HEK293 (cell line): ENCODE measurements around the gene TAP2.

Experiments used
- CTCF ChIA-PET: fragments of 350-600 bp; formaldehyde crosslinking; extraction: SDS; loops from one replicate; lab custom pipeline; 2021; ENCODE audit warnings: antibody characterized with exemption; lab: Yijun Ruan, JAX
- POLR2A ChIA-PET: fragments of 300-600 bp; formaldehyde crosslinking; extraction: SDS; loops from one replicate; lab custom pipeline; 2020; ENCODE audit warnings: antibody characterized with exemption, inconsistent platforms; lab: Yijun Ruan, JAX
- H3K27ac ChIP-seq: fragments of 200-500 bp; sonication (Bioruptor generic); 2 replicates; pipeline ENCODE4 v1.5.1; 2014; ENCODE audit warnings: low read depth, low read length, control low read depth, inconsistent platforms; ENCODE audit errors: extremely low read depth
- H3K36me3 ChIP-seq, 2 experiments: fragments of 200-500 bp in 1 of 2; sonication (Bioruptor generic) in 1 of 2; 1 replicate in 1 of 2; 2 replicates in 1 of 2; pipeline ENCODE4 v1.5.1; 2014 to 2017; ENCODE audit warnings: inconsistent platforms in 2 of 2, low read length in 2 of 2; ENCODE audit not compliant: control insufficient read depth in 2 of 2, insufficient read depth in 1 of 2
- H3K4me1 ChIP-seq: fragments of 200-500 bp; sonication (Bioruptor generic); 2 replicates; pipeline ENCODE4 v1.5.1; 2014; ENCODE audit warnings: mild to moderate bottlenecking, low read length, inconsistent platforms; ENCODE audit not compliant: control insufficient read depth, insufficient read depth
- H3K4me3 ChIP-seq: 2 replicates; pipeline ENCODE4 v1.5.1; 2011; ENCODE audit warnings: low read depth, mild to moderate bottlenecking, control low read depth, low read length, moderate library complexity
- H3K9me3 ChIP-seq: fragments of 200-500 bp; sonication (Bioruptor generic); 2 replicates; pipeline ENCODE4 v1.5.1; 2014; ENCODE audit warnings: low read depth, low read length, inconsistent platforms; ENCODE audit not compliant: control insufficient read depth, insufficient read depth
- IKZF3 ChIP-seq: fragments of 450-650 bp; IDR thresholded peaks from 2 replicates; pipeline ENCODE4 v1.5.0; 2018; ENCODE audit warnings: missing biosample characterization, mild to moderate bottlenecking, missing genetic modification characterization, moderate library complexity
- KLF9 ChIP-seq: fragments of 450-650 bp; formaldehyde crosslinking; IDR thresholded peaks from 2 replicates; pipeline ENCODE4 v1.5.1; 2016; ENCODE audit warnings: missing biosample characterization, missing genetic modification characterization, low read depth
- OVOL3 ChIP-seq: fragments of 450-650 bp; formaldehyde crosslinking; IDR thresholded peaks from 2 replicates; pipeline ENCODE4 v1.5.1; 2016; ENCODE audit warnings: missing biosample characterization, missing genetic modification characterization
- REPIN1 ChIP-seq: fragments of 450-650 bp; formaldehyde crosslinking; IDR thresholded peaks from 2 replicates; pipeline ENCODE4 v1.5.1; 2017; ENCODE audit warnings: missing biosample characterization, missing genetic modification characterization, low read depth
- WT1 ChIP-seq: fragments of 450-650 bp; formaldehyde crosslinking; IDR thresholded peaks from 2 replicates; pipeline ENCODE4 v1.5.1; 2016; ENCODE audit warnings: missing biosample characterization, missing genetic modification characterization
- YY1 ChIP-seq: fragments of 450-650 bp; formaldehyde crosslinking; IDR thresholded peaks from 2 replicates; pipeline ENCODE4 v1.5.1; 2018; ENCODE audit warnings: missing biosample characterization, missing genetic modification characterization
- YY2 ChIP-seq: fragments of 450-650 bp; formaldehyde crosslinking; IDR thresholded peaks from 2 replicates; pipeline ENCODE4 v1.5.1; 2016; ENCODE audit warnings: missing biosample characterization, missing genetic modification characterization
- ZBTB48 ChIP-seq: fragments of 450-650 bp; formaldehyde crosslinking; IDR thresholded peaks from 2 replicates; pipeline ENCODE4 v1.5.1; 2016; ENCODE audit warnings: missing biosample characterization, missing genetic modification characterization
- ZEB2 ChIP-seq: fragments of 450-650 bp; formaldehyde crosslinking; IDR thresholded peaks from 2 replicates; pipeline ENCODE4 v1.5.1; 2016; ENCODE audit warnings: missing biosample characterization, missing genetic modification characterization
- ZFP37 ChIP-seq: fragments of 450-650 bp; formaldehyde crosslinking; IDR thresholded peaks from 2 replicates; pipeline ENCODE4 v1.5.1; 2016; ENCODE audit warnings: missing biosample characterization, missing genetic modification characterization
- ZFP69B ChIP-seq: fragments of 450-650 bp; formaldehyde crosslinking; IDR thresholded peaks from 2 replicates; pipeline ENCODE4 v1.5.1; 2016; ENCODE audit warnings: missing biosample characterization, missing genetic modification characterization
- ZNF132 ChIP-seq: fragments of 450-650 bp; formaldehyde crosslinking; IDR thresholded peaks from 2 replicates; pipeline ENCODE4 v1.5.1; 2017; ENCODE audit warnings: missing biosample characterization, missing genetic modification characterization, borderline replicate concordance
- ZNF341 ChIP-seq: fragments of 450-650 bp; formaldehyde crosslinking; IDR thresholded peaks from 2 replicates; pipeline ENCODE4; 2016; ENCODE audit warnings: low read depth, missing biosample characterization, missing genetic modification characterization
- ZNF391 ChIP-seq: fragments of 450-650 bp; formaldehyde crosslinking; IDR thresholded peaks from 2 replicates; pipeline ENCODE4 v1.5.1; 2016; ENCODE audit warnings: low read depth, missing biosample characterization, missing genetic modification characterization, borderline replicate concordance
- ZNF404 ChIP-seq: fragments of 450-650 bp; formaldehyde crosslinking; IDR thresholded peaks from 2 replicates; pipeline ENCODE4 v1.5.1; 2017; ENCODE audit warnings: missing biosample characterization, missing genetic modification characterization
- ZNF426 ChIP-seq: fragments of 450-650 bp; formaldehyde crosslinking; IDR thresholded peaks from 2 replicates; pipeline ENCODE4 v1.5.1; 2017; ENCODE audit warnings: missing biosample characterization, missing genetic modification characterization, mild to moderate bottlenecking, inconsistent platforms, moderate library complexity
- ZNF558 ChIP-seq: fragments of 450-650 bp; formaldehyde crosslinking; IDR thresholded peaks from 2 replicates; pipeline ENCODE4 v1.5.1; 2016; ENCODE audit warnings: missing biosample characterization, missing genetic modification characterization
- ZNF596 ChIP-seq: fragments of 450-650 bp; IDR thresholded peaks from 2 replicates; pipeline ENCODE4 v1.5.0; 2018; ENCODE audit warnings: missing biosample characterization, mild to moderate bottlenecking, missing genetic modification characterization, moderate library complexity
- ZNF623 ChIP-seq: fragments of 450-650 bp; formaldehyde crosslinking; IDR thresholded peaks from 2 replicates; pipeline ENCODE4 v1.5.1; 2016; ENCODE audit warnings: missing biosample characterization, missing genetic modification characterization
- ZNF626 ChIP-seq: fragments of 450-650 bp; sonication (Bioruptor Pico); formaldehyde crosslinking; IDR thresholded peaks from 2 replicates; pipeline ENCODE4 v1.5.1; 2018; ENCODE audit warnings: missing biosample characterization, missing genetic modification characterization, inconsistent platforms
- ZNF768 ChIP-seq: fragments of 450-650 bp; formaldehyde crosslinking; IDR thresholded peaks from 2 replicates; pipeline ENCODE4 v1.5.1; 2018; ENCODE audit warnings: missing biosample characterization, mild to moderate bottlenecking, missing genetic modification characterization
- ZNF792 ChIP-seq: fragments of 450-650 bp; formaldehyde crosslinking; IDR thresholded peaks from 2 replicates; pipeline ENCODE4 v1.5.1; 2016; ENCODE audit warnings: missing biosample characterization, missing genetic modification characterization
- ZNF837 ChIP-seq: fragments of 450-650 bp; formaldehyde crosslinking; IDR thresholded peaks from 2 replicates; pipeline ENCODE4 v1.5.1; 2016; ENCODE audit warnings: missing biosample characterization, missing genetic modification characterization
- TF ChIP-seq, protein P1 (sequence below): fragments of 450-650 bp; formaldehyde crosslinking; IDR thresholded peaks from 2 replicates; pipeline ENCODE4 v1.5.1; 2016; ENCODE audit warnings: missing biosample characterization, missing genetic modification characterization
- TF ChIP-seq, protein P2 (sequence below): fragments of 450-650 bp; formaldehyde crosslinking; IDR thresholded peaks from 2 replicates; pipeline ENCODE4 v1.5.1; 2016; ENCODE audit warnings: missing biosample characterization, missing genetic modification characterization

TAP2 gene

DNA sequence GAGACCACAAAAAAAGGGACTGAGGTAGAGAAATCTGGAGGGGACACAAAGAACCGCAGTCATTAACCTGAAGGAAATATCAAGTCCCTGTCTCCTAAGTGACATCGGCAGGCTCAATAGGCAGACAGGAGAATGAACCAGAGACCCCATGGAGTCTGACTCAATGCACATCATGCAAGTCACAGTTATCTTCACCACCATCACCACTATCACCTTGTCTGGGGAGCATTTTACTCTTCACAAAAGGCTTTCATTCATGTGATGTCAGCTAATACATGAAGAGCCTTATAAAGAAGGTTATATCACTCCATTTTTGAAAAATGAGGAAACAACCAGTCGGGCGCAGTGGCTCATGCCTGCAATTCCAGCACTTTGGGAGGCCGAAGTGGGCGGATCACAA, 10.6 kb upstream of the TAP2 start (continued):
- no peak for TF ChIP-seq ZNF391 (tag by site-specific recombination)
- TF ChIP-seq ZNF558, result no peak

DNA sequence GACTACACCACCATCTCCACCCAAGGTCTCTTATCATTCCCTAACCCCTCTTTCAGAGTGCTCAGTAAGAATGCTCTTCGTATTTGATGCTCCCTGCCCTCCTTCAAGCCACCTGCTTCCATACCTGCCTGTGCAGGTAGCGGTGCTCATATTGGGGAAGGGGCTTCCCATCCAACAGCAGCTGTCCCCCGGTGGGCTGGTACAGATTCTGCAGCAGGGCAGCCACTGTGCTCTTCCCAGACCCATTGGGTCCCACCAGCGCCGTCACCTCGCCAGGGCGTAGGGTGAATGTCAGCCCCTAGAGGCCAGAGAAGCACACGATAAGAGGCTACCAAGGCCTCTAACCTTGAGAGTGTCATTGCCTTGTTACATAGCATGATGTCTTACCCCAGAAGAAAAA, 9.3 kb upstream of the TAP2 start:
- TF ChIP-seq ZNF626 (tag by site-specific recombination) (no peak), ZNF404 (tag by site-specific recombination) (no peak), WT1 (tag by site-specific recombination) (no peak)
- TF ChIP-seq, all 188 proteins: peak for 0
- POLR2A ChIA-PET, result no interaction called here
- no peak overlapping the region for H3K27ac ChIP-seq
- H3K4me1 ChIP-seq, result no peaks in the 10 kb centered on the region; the same call in 1 of the 2 replicates
- peaks cover 6 to 54% of the 10 kb centered on the region in 2 experiments; a peak in 2 of 3 replicates for H3K36me3 ChIP-seq
- no peaks in the 10 kb centered on the region for H3K9me3 ChIP-seq
- CTCF ChIA-PET, result interaction anchor here (1.5 kb wide), 1 partner anchor 9 kb away, joined by 9 read pairs; the partner anchor contains the start of gene TAP2
- H3K4me3 ChIP-seq, result no peak overlapping the region

DNA sequence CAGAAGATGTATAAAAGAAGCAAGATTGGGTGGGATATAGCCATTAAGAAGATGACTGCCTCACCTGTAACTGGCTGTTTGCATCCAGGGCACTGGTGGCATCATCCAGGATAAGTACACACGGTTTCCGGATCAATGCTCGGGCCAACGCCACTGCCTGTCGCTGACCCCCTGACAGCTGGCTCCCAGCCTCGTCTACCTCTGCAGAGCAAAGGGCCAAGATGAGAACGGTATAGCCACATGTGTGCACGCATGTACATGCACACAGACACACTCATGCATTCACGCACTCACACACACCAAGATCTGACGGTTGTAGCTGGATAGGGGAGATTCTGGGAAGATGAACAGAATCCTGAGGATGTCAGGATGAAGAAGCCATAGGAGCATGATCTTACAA, 8.5 kb upstream of the TAP2 start:
- no peak for TF ChIP-seq ZEB2 (tag by site-specific recombination)
- TF ChIP-seq KLF9 (tag by site-specific recombination), result no peak
- TF ChIP-seq ZNF426, result no peak
- TF ChIP-seq, protein P1, sequence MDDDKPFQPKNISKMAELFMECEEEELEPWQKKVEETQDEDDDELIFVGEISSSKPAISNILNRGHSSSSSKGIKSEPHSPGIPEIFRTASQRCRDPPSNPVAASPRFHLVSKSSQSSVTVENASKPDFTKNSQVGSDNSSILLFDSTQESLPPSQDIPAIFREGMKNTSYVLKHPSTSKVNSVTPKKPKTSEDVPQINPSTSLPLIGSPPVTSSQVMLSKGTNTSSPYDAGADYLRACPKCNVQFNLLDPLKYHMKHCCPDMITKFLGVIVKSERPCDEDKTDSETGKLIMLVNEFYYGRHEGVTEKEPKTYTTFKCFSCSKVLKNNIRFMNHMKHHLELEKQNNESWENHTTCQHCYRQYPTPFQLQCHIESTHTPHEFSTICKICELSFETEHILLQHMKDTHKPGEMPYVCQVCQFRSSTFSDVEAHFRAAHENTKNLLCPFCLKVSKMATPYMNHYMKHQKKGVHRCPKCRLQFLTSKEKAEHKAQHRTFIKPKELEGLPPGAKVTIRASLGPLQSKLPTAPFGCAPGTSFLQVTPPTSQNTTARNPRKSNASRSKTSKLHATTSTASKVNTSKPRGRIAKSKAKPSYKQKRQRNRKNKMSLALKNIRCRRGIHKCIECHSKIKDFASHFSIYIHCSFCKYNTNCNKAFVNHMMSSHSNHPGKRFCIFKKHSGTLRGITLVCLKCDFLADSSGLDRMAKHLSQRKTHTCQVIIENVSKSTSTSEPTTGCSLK (tag by site-specific recombination), result no peak
- no peak overlapping the region for H3K27ac ChIP-seq
- H3K9me3 ChIP-seq, result no peaks in the 10 kb centered on the region
- H3K36me3 ChIP-seq, result peaks cover 6 to 54% of the 10 kb centered on the region in 2 experiments; a peak in 2 of 3 replicates
- POLR2A ChIA-PET, result interaction anchor here (1.5 kb wide), 1 partner anchor 125 kb away, joined by 7 read pairs; no protein-coding TSS in a partner anchor
- no peak overlapping the region for H3K4me3 ChIP-seq
- no peaks in the 10 kb centered on the region for H3K4me1 ChIP-seq
- CTCF ChIA-PET, result interaction anchor here (1.5 to 4.2 kb wide), 4 partner anchors 8 to 87 kb away, joined by 4 to 46 read pairs (median 22); partner anchors contain the start of genes PSMB9, TAP1 and TAP2

DNA sequence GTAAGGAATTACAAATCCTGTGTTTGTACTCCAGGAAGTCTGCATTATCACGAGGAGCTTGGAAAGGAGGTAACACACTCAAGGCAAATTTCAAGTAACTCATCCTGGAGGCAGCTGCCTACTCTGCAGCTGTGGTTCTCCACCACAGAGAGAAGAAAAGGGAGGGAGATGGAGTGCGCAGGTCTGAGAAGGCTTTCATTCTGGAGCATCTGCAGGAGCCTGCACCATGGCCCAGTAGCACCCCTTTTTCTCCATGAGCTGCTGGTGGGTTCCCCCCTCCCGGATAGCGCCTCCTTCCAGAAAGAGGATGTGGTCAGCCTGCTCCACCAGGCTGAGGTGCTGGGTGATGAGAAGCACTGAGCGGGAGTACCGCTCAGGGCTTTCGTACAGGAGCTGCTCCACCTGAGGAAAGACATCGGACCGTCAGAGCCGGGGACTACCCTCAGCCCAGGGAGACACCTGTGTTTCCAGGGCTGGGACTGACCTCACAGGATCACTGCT, 6.9 kb upstream of the TAP2 start:
- POLR2A ChIA-PET, result interaction anchor here (1.0 to 2.3 kb wide), 7 partner anchors 7 to 126 kb away, joined by 3 to 20 read pairs (median 4); partner anchors contain the start of genes PSMB9, TAP1 and TAP2
- H3K4me1 ChIP-seq, result no peaks in the 10 kb centered on the region
- no peak for TF ChIP-seq ZNF596
- TF ChIP-seq, protein P2, sequence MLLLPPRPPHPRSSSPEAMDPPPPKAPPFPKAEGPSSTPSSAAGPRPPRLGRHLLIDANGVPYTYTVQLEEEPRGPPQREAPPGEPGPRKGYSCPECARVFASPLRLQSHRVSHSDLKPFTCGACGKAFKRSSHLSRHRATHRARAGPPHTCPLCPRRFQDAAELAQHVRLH, result no peak
- no peak for TF ChIP-seq ZNF768 (tag by site-specific recombination)
- no peak for TF ChIP-seq ZBTB48
- TF ChIP-seq ZFP69B (tag by site-specific recombination), result no peak
- TF ChIP-seq ZNF623 (tag by site-specific recombination), result no peak
- no peak for TF ChIP-seq OVOL3
- TF ChIP-seq, protein P1 (tag by site-specific recombination), result no peak
- TF ChIP-seq REPIN1, result no peak
- no peak for TF ChIP-seq ZFP37 (tag by site-specific recombination)
- no peak for TF ChIP-seq ZNF132 (tag by site-specific recombination)
- TF ChIP-seq ZNF792 (tag by site-specific recombination), result no peak
- TF ChIP-seq ZNF341, result no peak
- no peak for TF ChIP-seq IKZF3 (tag by site-specific recombination)
- TF ChIP-seq ZNF837, result no peak
- no peak for TF ChIP-seq YY2 (tag by site-specific recombination)
- no peak for TF ChIP-seq YY1 (tag by site-specific recombination)

More for the DNA sequence above, 6.9 kb upstream of the TAP2 start:
- peaks cover 6 to 43% of the 10 kb centered on the region in 2 experiments; a peak in 2 of 3 replicates for H3K36me3 ChIP-seq
- CTCF ChIA-PET, result interaction anchor here (0.8 to 4.2 kb wide), 10 partner anchors 11 to 432 kb away, joined by 4 to 46 read pairs (median 7); partner anchors contain the start of genes PSMB9 and TAP1
- no peaks in the 10 kb centered on the region for H3K9me3 ChIP-seq
- no peak overlapping the region for H3K27ac ChIP-seq
- H3K4me3 ChIP-seq, result no peak overlapping the region
